ENCODE measurements around the gene ESYT2.

ESYT2 gene

DNA sequence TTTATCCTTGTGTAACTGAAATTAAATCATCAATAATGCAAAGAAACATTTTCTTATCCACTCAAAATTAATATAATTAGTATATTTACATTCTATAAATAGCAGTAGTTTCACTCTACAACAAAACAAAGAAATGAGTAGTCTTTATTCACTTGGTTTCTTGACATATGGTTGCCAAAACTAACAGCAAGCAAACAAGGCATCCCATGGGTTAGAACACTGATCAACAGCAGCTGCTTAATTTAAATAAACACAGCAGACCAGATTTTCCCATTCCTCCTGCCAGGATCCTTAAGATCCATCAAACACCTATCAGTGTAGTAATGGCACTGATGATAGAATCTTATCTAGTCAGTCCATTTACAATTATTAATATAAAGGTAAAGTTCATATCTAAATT is 146.9 kb downstream of the ESYT2 start:
- DNase-seq = no peak

Data from activated CD8-positive, alpha-beta memory T cell treated with anti-CD3 and anti-CD28 coated beads, Interleukin-2, amount 50 U/mL, for 48 hours (primary cell).